Tongue (tissue), 2 donors: ENCODE data around the gene CKAP2L. TPM values are rescaled to one million over a fixed set of nuclear protein-coding genes. Genes with fewer than 3 reads are reported as not detected.
"Not testable (repeated sequence)": the region's sequence is repeated elsewhere in the genome, so short reads cannot be mapped to it uniquely, and the experiment has no call there.

Source experiments
- DNase-seq: peaks from one replicate; pipeline ENCODE4 v3.0.0-alpha.2; 2015
- total RNA-seq: library from RNA; depleted of rRNA; stranded (reverse); fragments of >200 nt; gene quantifications from one replicate; pipeline ENCODE4 v1.2.3, GENCODE V29; 2014

The CKAP2L gene
- total RNA-seq, 1 donor from 2014 or later, result 35.3 TPM

DNA sequence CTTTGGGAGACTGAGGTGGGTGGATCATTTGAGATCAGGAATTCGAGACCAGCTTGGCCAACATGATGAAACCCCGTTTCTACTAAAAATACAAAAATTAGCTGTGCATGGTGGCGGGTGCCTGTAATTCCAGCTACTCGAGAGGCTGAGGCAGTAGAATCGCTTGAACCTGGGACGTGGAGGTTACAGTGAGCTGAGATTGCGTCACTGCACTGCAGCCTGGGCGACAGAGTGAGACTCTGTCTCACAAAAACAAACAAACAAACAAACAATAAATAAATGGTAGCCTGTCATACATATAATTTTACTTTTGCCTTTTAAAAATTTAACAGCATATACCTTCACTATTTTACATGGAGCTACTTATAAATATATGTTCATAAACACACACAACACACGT is 57.5 kb downstream of the CKAP2L start:
- not testable (repeated sequence) for DNase-seq

- no peak for DNase-seq
These were observed 58.2 kb downstream of the CKAP2L start for GRCh38 chr2:112706170-112706664.

DNA sequence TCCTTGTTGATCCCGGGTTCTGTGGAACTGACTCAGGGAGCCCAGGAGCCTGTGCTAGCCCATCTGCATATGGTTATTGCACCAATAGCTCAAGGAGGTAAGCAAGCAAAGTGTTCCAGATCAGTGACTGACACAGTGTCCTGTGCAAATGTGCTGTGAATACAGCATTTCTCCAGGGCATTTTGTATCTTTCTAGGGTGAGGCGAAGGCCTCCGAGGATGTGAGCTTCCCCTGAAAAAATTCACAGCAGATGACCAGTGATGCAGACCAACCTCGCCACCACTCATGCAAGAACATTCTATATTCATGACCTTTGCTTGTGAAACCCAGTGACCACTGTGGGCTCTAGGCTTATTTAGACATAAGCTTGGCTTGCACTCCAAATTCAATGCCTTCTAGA is 58.8 kb downstream of the CKAP2L start:
- no peak for DNase-seq

DNA sequence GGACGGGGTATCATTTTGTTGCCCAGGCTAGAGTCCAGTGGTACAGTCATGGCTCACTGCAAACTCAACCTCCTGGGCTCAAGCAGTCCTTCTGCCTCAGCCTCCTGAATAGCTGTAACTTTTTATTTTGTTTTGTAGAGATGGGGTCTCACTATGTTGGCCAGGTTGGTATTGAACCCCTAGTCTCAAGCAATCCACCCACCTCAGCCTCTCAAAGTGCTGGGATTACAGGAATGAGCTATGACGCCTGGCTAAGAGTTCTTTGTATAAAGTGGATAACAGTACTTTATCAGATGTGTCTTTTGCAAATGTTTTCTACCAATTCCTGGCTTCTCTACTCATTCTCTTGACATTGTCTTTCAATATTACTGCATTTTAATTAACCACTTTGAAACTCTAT is 60.7 kb downstream of the CKAP2L start:
- DNase-seq, result no peak

GRCh38 chr2:112701052-112701451 is 63.4 kb downstream of the CKAP2L start:
- DNase-seq, result no peak

- DNase-seq, result no peak
These were observed 64.3 kb downstream of the CKAP2L start for GRCh38 chr2:112699984-112700667.

- no peak for DNase-seq
These were observed 65.4 kb downstream of the CKAP2L start for GRCh38 chr2:112698834-112699515.

- no peak for DNase-seq
These were observed 70.2 kb downstream of the CKAP2L start for GRCh38 chr2:112694182-112694581.

GRCh38 chr2:112693596-112693995 is 70.8 kb downstream of the CKAP2L start:
- DNase-seq, result no peak

- no peak for DNase-seq
These were observed 71.5 kb downstream of the CKAP2L start for GRCh38 chr2:112692918-112693317.

DNA sequence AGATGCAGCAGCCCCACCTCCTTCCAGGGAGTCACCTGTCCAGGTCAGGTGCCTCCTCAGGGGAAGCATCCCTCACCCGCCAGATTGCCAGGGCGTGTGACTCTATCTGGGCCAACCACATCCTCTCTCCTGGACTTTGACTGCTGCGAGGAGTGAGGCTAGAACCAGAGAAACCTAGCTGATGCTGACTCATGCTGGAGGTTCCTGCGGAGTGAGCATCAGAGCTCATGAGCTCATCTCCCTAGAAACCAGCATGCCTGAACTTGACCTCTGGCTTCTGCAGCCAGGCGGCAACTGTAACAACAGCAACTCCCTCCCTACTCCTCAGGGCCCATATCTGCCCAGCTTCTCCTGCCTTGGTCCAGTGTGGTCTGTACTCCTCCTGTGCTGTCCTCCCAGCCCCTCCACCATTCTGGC is 71.9 kb downstream of the CKAP2L start:
- peak; percentile 24 for DNase-seq

- DNase-seq, result no peak
These were observed 72.5 kb downstream of the CKAP2L start for GRCh38 chr2:112691881-112692281.

DNA sequence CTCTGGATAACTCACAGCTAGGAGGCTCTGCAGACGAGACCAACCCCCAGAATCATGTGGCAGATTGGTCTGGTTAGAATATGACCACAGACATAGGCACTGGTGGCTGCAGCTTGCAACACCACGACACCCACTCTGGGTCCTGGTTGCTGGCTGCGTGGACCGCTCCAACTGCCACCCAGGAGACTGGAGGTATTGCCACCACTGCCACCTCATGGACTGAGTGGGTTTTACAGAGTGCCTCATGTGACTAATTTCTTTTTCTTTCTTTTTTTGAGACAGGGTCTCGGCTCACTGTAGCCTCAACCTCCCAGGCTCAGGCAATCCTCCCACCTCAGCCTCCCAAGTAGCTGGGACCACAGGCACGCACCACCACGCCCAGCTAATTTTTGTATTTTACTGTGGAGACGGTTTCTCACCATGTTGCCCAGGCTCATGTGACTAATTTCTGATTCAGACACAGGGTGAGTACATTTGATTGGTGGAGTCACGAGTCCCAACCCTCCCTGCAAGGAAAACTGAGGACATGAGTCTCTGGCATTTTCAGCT is 73.5 kb downstream of the CKAP2L start:
- DNase-seq, result peak; percentile 35

DNA sequence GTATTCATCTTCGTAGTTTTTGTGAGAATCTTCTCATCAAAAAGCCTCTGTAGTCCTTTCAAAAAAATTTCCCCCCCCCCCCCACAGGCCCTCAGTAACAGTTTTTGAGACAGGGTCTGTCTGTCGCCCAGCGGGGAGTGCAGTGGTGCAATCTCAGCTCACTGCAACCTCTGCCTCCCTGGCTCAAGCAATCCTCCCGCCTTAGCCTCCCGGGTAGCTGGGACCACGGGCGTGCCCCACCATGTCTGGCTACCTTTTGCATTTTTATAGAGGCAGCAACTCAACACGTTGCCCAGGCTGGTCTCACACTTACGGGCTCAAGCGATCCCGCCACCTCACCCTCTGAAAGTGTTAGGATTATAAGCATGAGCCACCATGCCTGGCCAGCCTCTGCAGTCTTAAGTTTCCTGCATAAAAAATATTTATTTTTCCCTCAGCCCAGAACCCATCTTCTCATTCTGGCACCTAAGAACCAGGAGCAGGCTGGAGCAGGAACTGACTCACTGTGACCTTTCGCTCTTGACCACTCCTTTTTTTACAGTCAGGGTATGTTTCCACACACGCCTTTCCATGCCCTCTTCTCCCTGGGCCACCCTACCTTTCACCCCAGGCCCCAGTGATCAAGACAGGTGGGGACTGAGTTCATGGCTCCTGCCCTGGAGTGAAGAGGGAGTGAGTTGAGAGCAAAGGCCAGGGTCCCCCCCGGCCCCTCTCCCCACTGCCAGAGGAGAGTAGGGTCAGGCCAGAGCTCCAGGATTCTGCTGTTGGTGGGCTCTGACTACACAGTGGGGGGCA is 76.1 kb downstream of the CKAP2L start:
- no peak for DNase-seq

DNA sequence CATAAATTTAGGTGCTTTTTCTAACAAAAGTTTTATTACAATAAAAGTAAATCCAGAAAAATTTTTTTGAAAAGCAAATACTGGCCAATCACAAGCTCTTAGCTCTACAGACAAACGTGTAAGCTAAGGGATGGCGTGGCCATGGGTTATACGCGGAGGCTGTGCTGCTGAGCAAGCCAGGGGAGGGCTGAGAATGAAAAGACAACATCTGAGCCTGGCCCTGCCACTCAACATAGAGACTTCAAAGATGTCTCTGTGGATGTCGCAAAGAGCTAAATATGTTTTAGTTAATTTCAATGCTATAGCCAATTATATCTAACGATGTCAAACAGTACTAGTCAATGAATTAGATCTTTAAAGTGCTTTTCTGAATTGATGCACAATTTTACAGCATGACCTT is 76.9 kb downstream of the CKAP2L start:
- DNase-seq, result no peak

Other genes starting within 250 kb of the CKAP2L start
- 21.1 TPM for gene POLR1B, start 222.1 kb downstream of the CKAP2L start, total RNA-seq
- 13.3 TPM for gene CHCHD5, start 180.0 kb downstream of the CKAP2L start, total RNA-seq
- gene SLC20A1, start 118.7 kb downstream of the CKAP2L start, total RNA-seq, result 22.8 TPM
- 0.21 TPM for gene NT5DC4, start 43.6 kb downstream of the CKAP2L start, total RNA-seq
- gene IL1A, start 19.9 kb upstream of the CKAP2L start, total RNA-seq, result not detected
- gene IL1B, start 72.2 kb upstream of the CKAP2L start, total RNA-seq, result 0.21 TPM
- gene IL37, start 146.6 kb upstream of the CKAP2L start, total RNA-seq, result not detected
- gene IL36G, start 213.4 kb upstream of the CKAP2L start, total RNA-seq, result not detected
- 0.72 TPM for gene IL36A, start 240.8 kb upstream of the CKAP2L start, total RNA-seq